Measurements from ENCODE around the gene MYRF.

MYRF gene

GRCh38 chr11:61762223-61762615 is 9.8 kb downstream of the MYRF start:
- DNase-seq: no peak

GRCh38 chr11:61762798-61763197 is 10.4 kb downstream of the MYRF start:
- no peak for DNase-seq

- DNase-seq: no peak
These were observed 11.6 kb downstream of the MYRF start for GRCh38 chr11:61763930-61764605.

- DNase-seq: no peak
These were observed 12.3 kb downstream of the MYRF start for GRCh38 chr11:61764606-61765260.

GRCh38 chr11:61765550-61766253 is 13.3 kb downstream of the MYRF start:
- no peak for DNase-seq

GRCh38 chr11:61766353-61766841 is 14.0 kb downstream of the MYRF start:
- DNase-seq: no peak

- no peak for DNase-seq
These were observed 16.1 kb downstream of the MYRF start for GRCh38 chr11:61768376-61769076.

- DNase-seq: no peak
These were observed 16.9 kb downstream of the MYRF start for GRCh38 chr11:61769169-61769920.

- DNase-seq: no peak
These were observed 17.7 kb downstream of the MYRF start for GRCh38 chr11:61769946-61770683.

- DNase-seq: no peak
These were observed 18.9 kb downstream of the MYRF start for GRCh38 chr11:61771195-61771894.

- no peak for DNase-seq
These were observed 19.6 kb downstream of the MYRF start for GRCh38 chr11:61771985-61772455.

GRCh38 chr11:61773356-61773755 is 20.9 kb downstream of the MYRF start:
- DNase-seq: no peak

GRCh38 chr11:61773809-61774208 is 21.4 kb downstream of the MYRF start:
- no peak for DNase-seq

- DNase-seq: no peak
These were observed 22.0 kb downstream of the MYRF start for GRCh38 chr11:61774411-61774810.

- no peak for DNase-seq
These were observed 22.7 kb downstream of the MYRF start for GRCh38 chr11:61775106-61775505.

GRCh38 chr11:61775606-61776554 is 23.4 kb downstream of the MYRF start:
- DNase-seq: no peak

- DNase-seq: no peak
These were observed 24.2 kb downstream of the MYRF start for GRCh38 chr11:61776561-61777075.

GRCh38 chr11:61777234-61778090 is 25.0 kb downstream of the MYRF start:
- DNase-seq: no peak
